CD4-positive, alpha-beta memory T cell (primary cell): ENCODE results near the gene SDE2. TPM values are rescaled to one million over a fixed set of nuclear protein-coding genes. Genes with fewer than 3 reads are reported as not detected.
"Not testable (repeated sequence)": the region's sequence is repeated elsewhere in the genome, so short reads cannot be mapped to it uniquely, and the experiment has no call there.

Source experiments
- CTCF ChIA-PET: fragments of 350-600 bp; sonication (Branson Sonifier 250); formaldehyde crosslinking; loops from one replicate; lab custom pipeline; 2021; ENCODE audit warnings: inconsistent platforms; ENCODE audit not compliant: partially characterized antibody; lab: Charles Lee
- POLR2A ChIA-PET: fragments of 350-600 bp; sonication (Branson Sonifier 250); formaldehyde crosslinking; loops from one replicate; lab custom pipeline; 2021; ENCODE audit not compliant: partially characterized antibody; lab: Charles Lee
- DNase-seq, 5 donors: peaks; one replicate each; pipeline versions ENCODE4 v3.0.0 to v3.0.0-alpha.2; 2020 to 2022; ENCODE audit warnings: mixed read lengths in 1 of 5
- H3K27ac ChIP-seq: one replicate; pipeline ENCODE4 v1.7.0; 2013; ENCODE audit warnings: low read depth, low read length
- H3K27me3 ChIP-seq: 2 replicates; pipeline ENCODE4 v1.7.0; 2013; ENCODE audit warnings: mild to moderate bottlenecking, low read length, moderate library complexity; ENCODE audit not compliant: insufficient read depth
- H3K36me3 ChIP-seq: 2 replicates; pipeline ENCODE4 v1.7.0; 2013; ENCODE audit warnings: mild to moderate bottlenecking, low read length, moderate library complexity; ENCODE audit not compliant: insufficient read depth
- H3K4me1 ChIP-seq: 2 replicates; pipeline ENCODE4 v1.7.0; 2013; ENCODE audit warnings: mild to moderate bottlenecking, low read length, moderate library complexity; ENCODE audit not compliant: insufficient read depth
- H3K4me3 ChIP-seq, 2 donors: one replicate each; pipeline ENCODE4 v1.7.0; 2013; ENCODE audit warnings: low read length in 2 of 2, mild to moderate bottlenecking in 1 of 2
- H3K9me3 ChIP-seq, 2 donors: one replicate each; pipeline ENCODE4 v1.7.0; 2013; ENCODE audit warnings: low read length in 2 of 2, control low read depth in 1 of 2; ENCODE audit not compliant: control insufficient read depth in 1 of 2
- H3K27ac Mint-ChIP-seq, 7 donors: one replicate each; pipeline ENCODE4 v1.8.0; 2020 to 2021; ENCODE audit warnings: mixed read lengths in 7 of 7, mild to moderate bottlenecking in 6 of 7, inconsistent platforms in 3 of 7, moderate library complexity in 3 of 7
- H3K27me3 Mint-ChIP-seq, 2 donors: one replicate each; pipeline ENCODE4 v1.8.0; 2020 to 2021; ENCODE audit warnings: mixed read lengths in 2 of 2
- H3K36me3 Mint-ChIP-seq, 2 donors: one replicate each; pipeline ENCODE4 v1.8.0; 2020 to 2021; ENCODE audit warnings: mixed read lengths in 2 of 2, inconsistent platforms in 1 of 2, mild to moderate bottlenecking in 1 of 2
- H3K4me1 Mint-ChIP-seq, 4 donors: one replicate each; pipeline ENCODE4 v1.8.0; 2020 to 2021; ENCODE audit warnings: mixed read lengths in 4 of 4, mild to moderate bottlenecking in 1 of 4
- H3K4me3 Mint-ChIP-seq, 8 donors: one replicate each; pipeline ENCODE4 v1.8.0; 2020 to 2021; ENCODE audit warnings: mixed read lengths in 8 of 8, mild to moderate bottlenecking in 7 of 8, moderate library complexity in 6 of 8, inconsistent platforms in 3 of 8
- H3K9me3 Mint-ChIP-seq, 8 donors: one replicate each; pipeline ENCODE4 v1.8.0; 2020 to 2021; ENCODE audit warnings: mixed read lengths in 8 of 8, mild to moderate bottlenecking in 5 of 8, inconsistent platforms in 3 of 8, moderate library complexity in 1 of 8
- intact Hi-C: fragments of 100-400 bp; cut with micrococcal nuclease; formaldehyde crosslinking; loops from one replicate; pipeline ENCODE4 v1.15.1; 2023
- polyA plus RNA-seq, 2 donors: library from polyadenylated mRNA; unstranded; fragments of 300-500 nt; fragmentation: Illumina TruSeq; gene quantifications; one replicate each; pipeline ENCODE4 v1.2.3, GENCODE V29; 2021
- total RNA-seq, 2 experiments: library from RNA; stranded (reverse); gene quantifications; one replicate each; pipeline ENCODE4 v1.2.3, GENCODE V29; 2021

Gene SDE2
- total and polyA plus RNA-seq, 4 experiments from 2014 or later: 10.0 to 21.2 (median 20.0) TPM

DNA sequence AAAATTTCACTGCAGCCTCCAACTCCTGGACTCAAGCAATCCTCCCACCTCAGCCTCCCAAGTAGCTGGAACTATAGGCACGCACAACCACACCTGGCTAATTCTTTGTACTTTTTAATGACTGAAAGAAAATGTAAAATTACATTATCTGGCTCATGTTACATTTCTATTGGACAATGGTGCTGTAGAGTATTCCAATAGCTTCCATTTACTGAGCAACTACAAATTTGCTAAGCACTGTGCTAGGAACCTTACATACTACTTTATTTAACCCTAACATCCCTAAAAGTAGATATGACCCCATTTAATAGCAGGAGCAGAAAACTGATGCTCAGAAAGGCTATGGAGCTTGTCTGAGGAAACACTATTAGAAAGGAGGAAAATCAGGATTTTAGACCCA, 19.7 kb downstream of the SDE2 start:
- Mint-ChIP-seq H3K4me1 (peaks cover 0 to 8% (median 5%) of the 10 kb centered on the region in 4 donors), H3K9me3 (peaks cover 0 to 2% (median 0%) of the 10 kb centered on the region in 8 donors), H3K36me3 (peaks cover 41 to 44% of the 10 kb centered on the region in 2 donors), H3K4me3 (no peak overlapping the region), H3K27ac (no peak overlapping the region), H3K27me3 (no peaks in the 10 kb centered on the region)
- CTCF ChIA-PET: interaction anchor here (0.8 to 2.2 kb wide), 7 partner anchors 9 to 504 kb away, joined by 3 to 8 read pairs (median 5); partner anchors contain the start of gene SDE2
- H3K4me3 ChIP-seq: no peak overlapping the region
- H3K27ac ChIP-seq: no peak overlapping the region
- H3K9me3 ChIP-seq: no peaks in the 10 kb centered on the region
- POLR2A ChIA-PET: no interaction called here
- H3K36me3 ChIP-seq: peaks cover 29% of the 10 kb centered on the region
- H3K4me1 ChIP-seq: no peaks in the 10 kb centered on the region
- H3K27me3 ChIP-seq: no peaks in the 10 kb centered on the region
- DNase-seq: no peak
- intact Hi-C loops: loop anchor here (5.0 kb wide), 3 partner anchors 112 to 1467 kb away; partner anchors contain the start of gene SRP9

DNA sequence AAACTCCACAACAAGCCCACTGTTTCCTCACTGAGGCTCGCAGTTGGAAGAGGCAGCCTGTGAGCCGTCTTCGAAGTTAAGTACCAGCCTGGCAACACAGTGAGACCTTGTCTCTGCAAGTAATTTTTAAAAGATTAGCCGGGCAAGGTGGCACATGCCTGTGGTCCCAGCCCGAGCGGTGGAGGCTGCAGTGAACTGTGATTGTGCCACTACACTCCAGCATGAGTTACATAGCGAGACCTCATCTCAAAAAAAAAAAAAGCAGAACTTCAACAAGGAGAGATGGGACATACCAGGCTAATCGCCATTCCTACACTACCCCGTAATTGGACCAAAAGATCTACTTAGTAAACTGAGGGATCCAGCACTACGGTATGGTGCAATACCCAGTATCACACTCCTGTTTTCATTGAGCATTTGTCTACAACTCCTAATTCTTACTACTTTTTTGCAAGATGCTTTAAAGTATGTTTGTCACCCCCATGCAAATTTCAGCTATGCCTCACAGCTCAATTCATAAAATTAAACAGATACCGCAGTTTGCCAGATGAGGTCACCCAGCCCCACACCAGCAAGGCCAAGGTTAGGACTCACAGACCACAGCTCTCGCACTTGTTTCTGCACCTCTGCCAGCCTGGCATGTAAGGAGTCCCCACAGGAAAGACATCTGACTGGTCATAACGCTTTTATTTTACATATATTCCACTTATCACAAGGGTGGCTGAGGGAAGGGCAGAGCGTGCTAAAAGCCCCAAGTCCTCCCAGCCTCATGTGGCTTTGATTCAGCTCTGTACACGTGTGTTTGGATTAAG, 21.0 kb downstream of the SDE2 start:
- Histone ChIP-seq H3K27me3 (no peaks in the 10 kb centered on the region), H3K27ac (no peak overlapping the region), H3K4me1 (no peaks in the 10 kb centered on the region), H3K36me3 (peaks cover 24% of the 10 kb centered on the region), H3K9me3 (no peaks in the 10 kb centered on the region), H3K4me3 (no peak overlapping the region)
- no peak for DNase-seq
- CTCF ChIA-PET: interaction anchor here (0.6 to 3.4 kb wide), 8 partner anchors 9 to 659 kb away, joined by 3 to 18 read pairs (median 6); no protein-coding TSS in a partner anchor
- Mint-ChIP-seq H3K4me3 (no peak overlapping the region), H3K27me3 (no peaks in the 10 kb centered on the region), H3K9me3 (peaks cover 0 to 2% (median 0%) of the 10 kb centered on the region in 8 donors), H3K36me3 (peaks cover 34 to 36% of the 10 kb centered on the region in 2 donors), H3K27ac (peak overlapping the region in 1 of 7 donors; percentile 43), H3K4me1 (peaks cover 0 to 6% (median 5%) of the 10 kb centered on the region in 4 donors)
- intact Hi-C loops: loop anchor here (5.0 kb wide), 3 partner anchors 111 to 1466 kb away; partner anchors contain the start of gene SRP9
- POLR2A ChIA-PET: no interaction called here

DNA sequence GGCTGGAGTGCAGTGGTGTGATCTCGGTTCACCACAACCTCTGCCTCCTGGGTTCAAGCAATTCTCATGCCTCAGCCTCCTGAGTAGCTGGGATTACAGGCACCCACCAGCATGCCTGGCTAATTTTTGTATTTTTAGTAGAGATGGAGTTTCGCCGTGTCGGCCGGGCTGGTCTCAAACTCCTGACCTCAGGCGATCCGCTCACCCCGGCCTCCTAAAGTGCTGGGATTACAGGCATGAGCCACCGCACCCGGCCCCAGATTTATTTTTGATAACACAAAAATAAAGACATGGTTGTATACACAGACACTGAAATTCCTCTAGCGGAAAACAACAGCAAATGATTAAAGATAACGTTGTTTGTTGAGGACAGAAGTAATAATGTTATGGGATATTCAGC, 24.0 kb downstream of the SDE2 start:
- not testable (repeated sequence) for H3K27me3 Mint-ChIP-seq, H3K4me3 Mint-ChIP-seq, H3K4me1 Mint-ChIP-seq, H3K4me1 ChIP-seq, H3K27ac Mint-ChIP-seq, DNase-seq, H3K4me3 ChIP-seq, H3K9me3 ChIP-seq, H3K9me3 Mint-ChIP-seq, H3K36me3 ChIP-seq, H3K27me3 ChIP-seq, H3K27ac ChIP-seq
- CTCF ChIA-PET: interaction anchor here (0.9 to 6.0 kb wide), 22 partner anchors 13 to 1462 kb away, joined by 3 to 48 read pairs (median 4); partner anchors contain the start of gene SRP9
- intact Hi-C loops: loop anchor here (5.0 kb wide), 3 partner anchors 108 to 1463 kb away; partner anchors contain the start of gene SRP9
- H3K36me3 Mint-ChIP-seq: peaks cover 19 to 23% of the 10 kb centered on the region in 2 donors
- POLR2A ChIA-PET: interaction anchor here (1.3 kb wide), 1 partner anchor 198 kb away, joined by 5 read pairs; the partner anchor contains the start of gene SRP9

DNA sequence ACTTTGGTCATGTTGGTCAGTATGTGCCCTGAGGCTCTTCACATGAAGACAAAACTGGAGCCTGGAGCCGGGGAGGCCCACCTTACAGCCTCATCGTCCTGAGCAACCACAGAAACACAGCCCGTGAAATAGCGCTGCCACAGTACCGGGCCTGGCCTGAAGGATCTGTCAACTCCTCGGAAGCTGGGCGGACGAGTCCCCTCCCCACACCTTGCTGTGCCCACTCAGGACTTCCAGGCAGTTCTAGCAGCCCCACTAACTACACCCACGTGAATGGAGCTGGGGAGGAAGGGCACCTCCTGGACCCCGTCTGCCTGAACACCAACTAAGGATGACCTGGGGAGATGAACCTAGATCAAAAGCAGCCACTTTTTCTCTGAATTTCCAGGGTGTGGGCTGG, 24.7 kb downstream of the SDE2 start:
- no peaks in the 10 kb centered on the region for H3K27me3 Mint-ChIP-seq
- ChIA-PET CTCF (interaction anchor here (1.0 to 6.0 kb wide), 16 partner anchors 13 to 1461 kb away, joined by 3 to 48 read pairs (median 4); partner anchors contain the start of gene SRP9), POLR2A (interaction anchor here (1.3 kb wide), 1 partner anchor 197 kb away, joined by 5 read pairs; the partner anchor contains the start of gene SRP9)
- H3K4me3 ChIP-seq: no peak overlapping the region
- H3K9me3 Mint-ChIP-seq: no peaks in the 10 kb centered on the region
- no peak overlapping the region for H3K4me3 Mint-ChIP-seq
- no peaks in the 10 kb centered on the region for H3K27me3 ChIP-seq
- H3K27ac ChIP-seq: no peak overlapping the region
- H3K4me1 Mint-ChIP-seq: peaks cover 0 to 6% (median 4%) of the 10 kb centered on the region in 4 donors
- no peaks in the 10 kb centered on the region for H3K9me3 ChIP-seq
- DNase-seq: no peak
- no peaks in the 10 kb centered on the region for H3K4me1 ChIP-seq
- intact Hi-C loops: no loop called here
- peaks cover 2% of the 10 kb centered on the region for H3K36me3 ChIP-seq
- H3K27ac Mint-ChIP-seq: no peak overlapping the region
- H3K36me3 Mint-ChIP-seq: peaks cover 12 to 16% of the 10 kb centered on the region in 2 donors

DNA sequence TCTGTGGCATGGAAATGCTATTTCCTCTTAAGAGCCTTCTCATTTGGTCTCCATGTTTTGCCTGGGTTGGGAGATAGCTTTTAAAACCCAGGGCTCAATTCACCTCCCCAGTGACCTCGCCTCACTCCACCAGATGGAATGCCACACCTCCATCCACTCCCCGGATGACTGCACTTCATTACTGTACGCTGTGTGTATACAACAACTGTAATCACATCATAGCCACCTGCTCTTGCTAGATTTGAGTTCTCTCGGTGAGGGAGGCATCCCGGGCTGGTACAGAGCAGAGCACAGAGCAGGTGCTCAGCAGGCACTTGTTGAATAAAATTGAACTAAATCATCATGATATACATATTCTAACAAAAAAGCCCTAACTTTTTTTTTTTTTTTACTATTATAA, 26.0 kb downstream of the SDE2 start:
- no peaks in the 10 kb centered on the region for H3K4me1 ChIP-seq
- H3K4me1 Mint-ChIP-seq: peaks cover 0 to 6% (median 4%) of the 10 kb centered on the region in 4 donors
- H3K27me3 Mint-ChIP-seq: no peaks in the 10 kb centered on the region

DNA sequence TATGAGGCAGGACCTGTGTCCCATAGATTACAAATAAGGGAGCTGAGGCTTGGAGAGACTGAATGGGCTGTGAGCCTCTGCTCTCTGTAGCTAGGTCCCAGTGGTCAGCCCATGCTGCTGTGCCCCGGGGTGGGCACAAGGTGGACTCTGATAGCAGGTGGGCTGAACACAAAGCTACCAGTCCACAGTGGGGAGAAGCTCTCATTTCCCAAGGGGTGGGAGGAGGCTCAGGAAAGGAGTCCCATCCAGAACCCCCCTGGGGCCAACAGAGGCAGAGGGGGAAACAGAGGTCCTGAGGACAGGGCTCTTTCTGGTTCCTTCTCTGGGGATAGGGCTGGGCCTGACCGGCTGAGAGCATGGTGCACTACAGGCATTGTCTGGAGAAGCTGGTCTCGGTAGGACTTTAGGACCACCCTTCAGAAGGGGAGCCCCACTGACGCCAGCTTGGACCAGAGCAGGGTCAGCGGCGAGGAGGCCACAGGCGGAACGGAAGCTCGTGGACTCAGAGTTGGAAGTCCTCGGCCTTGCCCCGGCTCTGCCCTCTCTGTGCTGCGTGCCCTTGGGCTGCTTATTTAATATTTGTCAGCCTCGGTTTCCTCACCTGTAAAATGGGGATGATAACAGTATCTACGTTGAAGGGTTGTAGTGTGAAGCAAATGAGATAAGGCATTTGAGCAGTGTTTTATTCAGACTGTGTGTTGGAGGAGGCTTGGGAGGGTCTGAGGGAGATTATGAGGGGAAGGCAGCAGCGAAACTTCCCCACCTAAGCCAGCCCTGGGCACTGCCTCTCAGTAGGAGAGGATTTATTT, 26.6 kb downstream of the SDE2 start:
- Mint-ChIP-seq H3K9me3 (peaks cover 0 to 1% (median 0%) of the 10 kb centered on the region in 8 donors), H3K4me1 (peaks cover 0 to 6% (median 4%) of the 10 kb centered on the region in 4 donors), H3K27ac (peak overlapping the region in 1 of 7 donors; percentile 12), H3K27me3 (no peaks in the 10 kb centered on the region), H3K36me3 (peaks cover 4 to 8% of the 10 kb centered on the region in 2 donors), H3K4me3 (no peak overlapping the region)
- POLR2A ChIA-PET: interaction anchor here (0.5 kb wide), 1 partner anchor 75 kb away, joined by 3 read pairs; no protein-coding TSS in a partner anchor
- no peak for DNase-seq
- intact Hi-C loops: no loop called here
- no peak overlapping the region for H3K4me3 ChIP-seq
- H3K4me1 ChIP-seq: no peaks in the 10 kb centered on the region
- CTCF ChIA-PET: interaction anchor here (1.0 to 6.0 kb wide), 4 partner anchors 15 to 497 kb away, joined by 3 to 48 read pairs (median 5); no protein-coding TSS in a partner anchor
- H3K9me3 ChIP-seq: no peaks in the 10 kb centered on the region
- no peaks in the 10 kb centered on the region for H3K27me3 ChIP-seq
- no peak overlapping the region for H3K27ac ChIP-seq
- no peaks in the 10 kb centered on the region for H3K36me3 ChIP-seq

More for the DNA sequence above, 26.0 kb downstream of the SDE2 start:
- Histone ChIP-seq H3K27ac (no peak overlapping the region), H3K27me3 (no peaks in the 10 kb centered on the region), H3K9me3 (no peaks in the 10 kb centered on the region), H3K36me3 (no peaks in the 10 kb centered on the region), H3K4me3 (no peak overlapping the region)
- CTCF ChIA-PET: interaction anchor here (0.9 to 6.0 kb wide), 6 partner anchors 10 to 655 kb away, joined by 3 to 48 read pairs (median 3); no protein-coding TSS in a partner anchor
- intact Hi-C loops: no loop called here
- Mint-ChIP-seq H3K36me3 (peaks cover 5 to 9% of the 10 kb centered on the region in 2 donors), H3K27ac (no peak overlapping the region), H3K4me3 (no peak overlapping the region), H3K9me3 (peaks cover 0 to 1% (median 0%) of the 10 kb centered on the region in 8 donors)
- POLR2A ChIA-PET: no interaction called here
- DNase-seq: no peak
